ENCODE data around the gene SPATA3. TPM values are rescaled to one million over a fixed set of nuclear protein-coding genes. Genes with fewer than 3 reads are reported as not detected.

Gene SPATA3
- total and polyA plus RNA-seq, 2 of the 8 experiments (the other 6 are each of a cell fraction or from before 2014, with no cell fraction given), result not detected

DNA sequence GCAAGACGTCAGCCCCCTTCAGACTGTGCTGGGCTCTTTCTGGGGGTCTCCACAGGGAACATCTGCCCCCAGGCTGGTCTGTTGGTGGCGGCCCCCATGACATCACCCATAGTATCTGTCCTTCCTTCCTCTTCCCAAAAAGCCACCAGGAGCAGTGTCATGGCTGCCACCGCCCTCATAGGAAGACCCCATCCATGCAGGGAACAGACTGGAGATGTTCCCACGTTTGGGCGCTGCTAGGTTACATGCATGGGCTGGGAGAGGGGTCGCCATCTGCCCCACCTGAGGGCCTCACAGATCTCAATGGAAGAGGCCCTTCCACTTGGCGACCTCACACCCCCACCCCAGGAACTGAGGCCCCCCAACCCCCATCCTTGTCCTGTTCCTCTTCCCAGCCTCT, 5.1 kb downstream of the SPATA3 start:
- H3K36me3 ChIP-seq (ENCODE audit: control insufficient read depth in 2 of 4, insufficient read depth in 4 of 4, low read length in 3 of 4), result no peaks in the 10 kb centered on the region
- H2BK12ac ChIP-seq (ENCODE audit: low read depth, low read length), result no peak overlapping the region
- H2BK5ac ChIP-seq (ENCODE audit: low read depth, low read length), result no peak overlapping the region
- H4K91ac ChIP-seq (replicated peaks; ENCODE audit: insufficient read length, low read length), result no peak overlapping the region
- no peaks in the 10 kb centered on the region; a peak in 2 of 7 replicates for H3K4me1 ChIP-seq (replicated peaks in 1 of 4; ENCODE audit: control insufficient read depth in 3 of 4, insufficient read depth in 4 of 4, low read length in 3 of 4)
- no peak overlapping the region for H3K27ac ChIP-seq (ENCODE audit: low read depth, low read length)
- no peak overlapping the region for H3K4ac ChIP-seq (replicated peaks; ENCODE audit: insufficient read length, low read depth, low read length)
- no peaks in the 10 kb centered on the region for H3K79me1 ChIP-seq (ENCODE audit: low read depth, low read length)
- no peak overlapping the region for H4K5ac ChIP-seq (ENCODE audit: insufficient read length, low read depth, low read length)
- no peak overlapping the region for H4K8ac ChIP-seq (ENCODE audit: extremely low read depth, insufficient read depth, low read length)
- no peak overlapping the region for H3K14ac ChIP-seq (ENCODE audit: insufficient read length)
- H2AFZ ChIP-seq (ENCODE audit: low read length), result no peak overlapping the region
- no peak overlapping the region for H3K23ac ChIP-seq (ENCODE audit: insufficient read length)
- H2BK20ac ChIP-seq (ENCODE audit: low read length), result no peak overlapping the region
- no peak overlapping the region for H2BK15ac ChIP-seq (ENCODE audit: low read length)
- H3K4me3 ChIP-seq (ENCODE audit: extremely low read depth in 1 of 4, insufficient read depth in 2 of 4, low read depth in 3 of 4, low read length in 4 of 4), result no peak overlapping the region
- no peak overlapping the region for H3K18ac ChIP-seq (ENCODE audit: extremely low read depth, low read length)
- ChIA-PET POLR2A (ENCODE audit: partially characterized antibody) (no interaction called here), CTCF (ENCODE audit: partially characterized antibody) (interaction anchor here (0.6 to 2.3 kb wide), 8 partner anchors 9 to 161 kb away, joined by 3 to 11 read pairs (median 4); no protein-coding TSS in a partner anchor)
- FAIRE-seq, result no peak
- H3K9ac ChIP-seq (replicated peaks in 1 of 4; ENCODE audit: extremely low read depth in 1 of 4, low read depth in 3 of 4, low read length in 3 of 4), result no peak overlapping the region
- no peak overlapping the region for H3K56ac ChIP-seq (replicated peaks; ENCODE audit: insufficient read length, low read depth, low read length)
- H3K79me2 ChIP-seq (ENCODE audit: control insufficient read depth in 1 of 2, insufficient read depth in 2 of 2, low read length in 2 of 2), result no peaks in the 10 kb centered on the region
- 80% methylated on average over 6 of the region's 7 CpGs; no CpG with 5 or more reads in 1 of the 2 experiments for WGBS, 2 experiments (ENCODE audit: extremely low coverage in 1 of 2, insufficient coverage in 1 of 2, insufficient read length in 1 of 2, insufficient replicate concordance in 2 of 2, low coverage in 1 of 2, low lambda C conversion rate in 2 of 2, missing lambda C conversion rate in 1 of 2)
- no peak overlapping the region for H3K4me2 ChIP-seq (ENCODE audit: insufficient read depth in 1 of 2, low read depth in 2 of 2, low read length in 2 of 2)
- peaks cover 0 to 2% of the 10 kb centered on the region in 2 experiments for H4K20me1 ChIP-seq (replicated peaks in 1 of 2; ENCODE audit: control insufficient read depth in 1 of 2, insufficient read depth in 2 of 2, low read length in 2 of 2)
- peaks cover 10% of the 10 kb centered on the region; the same call in 1 of the 2 replicates for H3K23me2 ChIP-seq (ENCODE audit: low read depth, low read length)
- peaks cover 0 to 6% (median 3%) of the 10 kb centered on the region in 4 experiments; a peak in 3 of 7 replicates for H3K27me3 ChIP-seq (replicated peaks in 1 of 4; ENCODE audit: control insufficient read depth in 3 of 4, extremely low read depth in 1 of 4, insufficient read depth in 3 of 4, low read length in 3 of 4)
- DNase-seq (ENCODE audit: low read depth in 1 of 2, low spot score in 2 of 2), result no peak
- H2AK5ac ChIP-seq (ENCODE audit: low read depth, low read length), result no peak overlapping the region
- H3K9me3 ChIP-seq (ENCODE audit: insufficient read depth in 2 of 2, low read depth in 1 of 2, low read length in 1 of 2), result peaks cover 3% of the 10 kb centered on the region in 2 experiments; a peak in 1 of 4 replicates
- H2BK120ac ChIP-seq (replicated peaks; ENCODE audit: low read depth, low read length), result no peak overlapping the region
- TF ChIP-seq CREB1 (IDR thresholded peaks at IDR 0.05) (no peak), CBX8 (IDR thresholded peaks at IDR 0.05; ENCODE audit: borderline replicate concordance, low read depth, low read length) (no peak), HDAC2 (IDR thresholded peaks at IDR 0.05; ENCODE audit: borderline replicate concordance in 1 of 2, low read depth in 2 of 2, low read length in 2 of 2) (no peak), SAP30 (IDR thresholded peaks at IDR 0.05; ENCODE audit: insufficient read depth, insufficient replicate concordance, low read length) (no peak), HDAC6 (IDR thresholded peaks at IDR 0.05; ENCODE audit: low read depth, low read length) (no peak), PHF8 (conservative IDR thresholded peaks at IDR 0.05; ENCODE audit: low read depth, low read length) (no peak), SP4 (IDR thresholded peaks at IDR 0.05; ENCODE audit: low read length) (no peak), SP2 (IDR thresholded peaks at IDR 0.05; ENCODE audit: low read length) (no peak)
